Neural crest cell (in vitro differentiated cells): Measurements from ENCODE around the gene CTIF. TPM values are rescaled to one million over a fixed set of nuclear protein-coding genes. Genes with fewer than 3 reads are reported as not detected.

Experiments
- DNase-seq: peaks from one replicate; pipeline ENCODE4 v3.0.0; 2021; ENCODE audit warnings: low read depth, mixed read lengths, low spot score
- H3K27ac Mint-ChIP-seq: one replicate; pipeline ENCODE4 v1.8.0; 2021; ENCODE audit warnings: mild to moderate bottlenecking, mixed read lengths; ENCODE audit not compliant: unreplicated experiment
- H3K27me3 Mint-ChIP-seq: 2 replicates; pipeline ENCODE4 v1.8.0; 2021; ENCODE audit warnings: low read depth, mild to moderate bottlenecking, mixed read lengths
- H3K36me3 Mint-ChIP-seq: 2 replicates; pipeline ENCODE4 v1.8.0; 2021; ENCODE audit warnings: low read depth, mild to moderate bottlenecking, mixed read lengths
- H3K4me1 Mint-ChIP-seq: 2 replicates; pipeline ENCODE4 v1.8.0; 2021; ENCODE audit warnings: mixed read lengths
- H3K4me3 Mint-ChIP-seq: one replicate; pipeline ENCODE4 v1.8.0; 2021; ENCODE audit warnings: mild to moderate bottlenecking, mixed read lengths
- H3K9me3 Mint-ChIP-seq: 2 replicates; pipeline ENCODE4 v1.8.0; 2021; ENCODE audit warnings: mixed read lengths
- CTCF ChIP-seq: fragments of 200-600 bp; sonication (generic); conservative IDR thresholded peaks from 2 replicates; pipeline ENCODE4 v1.5.0; 2021; ENCODE audit warnings: antibody characterized with exemption, mild to moderate bottlenecking
- total RNA-seq: library from RNA; stranded (reverse); gene quantifications from 2 replicates; pipeline ENCODE4 v1.2.1, GENCODE V29; 2021

The CTIF gene
- total RNA-seq, 1 donor from 2014 or later = 52.6 TPM

- no peaks in the 10 kb centered on the region for H3K27me3 Mint-ChIP-seq
- DNase-seq = no peak
- no peak overlapping the region for H3K4me3 Mint-ChIP-seq
- no peaks in the 10 kb centered on the region for H3K9me3 Mint-ChIP-seq
- H3K27ac Mint-ChIP-seq = peak overlapping the region; percentile 12
- H3K36me3 Mint-ChIP-seq = no peaks in the 10 kb centered on the region
- H3K4me1 Mint-ChIP-seq = peaks cover 23% of the 10 kb centered on the region
- no peak for TF ChIP-seq CTCF
Observed at GRCh38 chr18:48632676-48633257, 93.9 kb downstream of the CTIF start.

- no peak for DNase-seq
- Mint-ChIP-seq H3K27ac (no peak overlapping the region), H3K27me3 (no peaks in the 10 kb centered on the region), H3K4me1 (peaks cover 23% of the 10 kb centered on the region), H3K4me3 (no peak overlapping the region), H3K36me3 (no peaks in the 10 kb centered on the region), H3K9me3 (no peaks in the 10 kb centered on the region)
- no peak for TF ChIP-seq CTCF
Observed at GRCh38 chr18:48634491-48634890, 95.7 kb downstream of the CTIF start.

- H3K4me1 Mint-ChIP-seq = peaks cover 18% of the 10 kb centered on the region
- H3K27me3 Mint-ChIP-seq = no peaks in the 10 kb centered on the region
- no peak overlapping the region for H3K27ac Mint-ChIP-seq
- no peaks in the 10 kb centered on the region for H3K36me3 Mint-ChIP-seq
- no peak for DNase-seq
- H3K4me3 Mint-ChIP-seq = no peak overlapping the region
- H3K9me3 Mint-ChIP-seq = no peaks in the 10 kb centered on the region
- no peak for TF ChIP-seq CTCF
Observed at GRCh38 chr18:48634975-48635374, 96.1 kb downstream of the CTIF start.

GRCh38 chr18:48635806-48636205 lies 97.0 kb downstream of the CTIF start:
- Mint-ChIP-seq H3K27ac (no peak overlapping the region), H3K4me1 (peaks cover 13% of the 10 kb centered on the region), H3K4me3 (no peak overlapping the region), H3K9me3 (no peaks in the 10 kb centered on the region), H3K36me3 (peaks cover under 1% of the 10 kb centered on the region), H3K27me3 (no peaks in the 10 kb centered on the region)
- no peak for TF ChIP-seq CTCF
- no peak for DNase-seq

GRCh38 chr18:48636436-48636835 lies 97.6 kb downstream of the CTIF start:
- Mint-ChIP-seq H3K4me1 (peaks cover 12% of the 10 kb centered on the region), H3K9me3 (no peaks in the 10 kb centered on the region), H3K4me3 (no peak overlapping the region), H3K36me3 (peaks cover 3% of the 10 kb centered on the region), H3K27me3 (no peaks in the 10 kb centered on the region), H3K27ac (no peak overlapping the region)
- no peak for TF ChIP-seq CTCF
- no peak for DNase-seq
